SK-N-MC (cell line): ENCODE data around the gene NRP2.

Experiments used
- EZH2 ChIP-seq: fragments of 200-600 bp; sonication (generic); IDR thresholded peaks from one replicate; pipeline ENCODE4 v1.6.1; 2017; ENCODE audit warnings: antibody characterized with exemption
- POLR2AphosphoS5 ChIP-seq: IDR thresholded peaks from 2 replicates; pipeline ENCODE4 v1.6.1; 2012; ENCODE audit warnings: mild to moderate bottlenecking, low read depth, low read length, borderline replicate concordance

DNA sequence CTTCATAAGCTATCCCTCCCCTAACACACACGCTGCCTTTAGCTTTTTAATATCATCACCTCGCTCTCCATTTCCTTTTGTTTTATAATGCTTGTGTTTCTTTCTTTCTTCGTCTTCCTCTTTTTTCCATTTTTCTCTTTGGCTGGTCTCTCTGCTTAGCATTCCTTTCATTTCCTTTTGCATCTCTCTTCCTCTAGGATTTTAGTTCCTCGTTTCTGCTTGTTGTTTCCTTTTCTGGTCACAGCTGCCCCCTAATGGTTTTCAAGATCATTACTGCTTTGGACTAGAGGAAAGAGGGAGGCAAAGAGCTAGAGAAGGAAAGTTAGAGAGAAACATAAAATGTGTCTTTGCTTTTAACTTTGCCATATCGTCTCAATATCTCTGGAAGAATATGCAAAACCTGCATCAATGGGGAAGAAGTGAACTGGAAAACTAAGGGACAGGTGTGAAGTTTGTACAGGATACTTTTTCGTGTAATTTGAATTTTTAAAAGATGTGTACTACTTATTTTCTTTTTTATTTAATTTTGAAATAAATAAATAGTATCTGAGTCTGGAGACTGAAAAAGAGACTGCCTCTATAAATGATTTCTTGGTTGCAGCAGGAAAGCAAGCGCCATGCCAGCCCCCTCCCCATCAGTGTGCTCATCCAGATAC lies 6.3 kb upstream of the NRP2 start:
- no peak for TF ChIP-seq POLR2AphosphoS5
- no peak for TF ChIP-seq EZH2
